ENCODE results near the gene SLA2. TPM values are rescaled to one million over a fixed set of nuclear protein-coding genes. Genes with fewer than 3 reads are reported as not detected.

SLA2 gene
- total RNA-seq, 1 experiment from 2014 or later, result 0.51 TPM

DNA sequence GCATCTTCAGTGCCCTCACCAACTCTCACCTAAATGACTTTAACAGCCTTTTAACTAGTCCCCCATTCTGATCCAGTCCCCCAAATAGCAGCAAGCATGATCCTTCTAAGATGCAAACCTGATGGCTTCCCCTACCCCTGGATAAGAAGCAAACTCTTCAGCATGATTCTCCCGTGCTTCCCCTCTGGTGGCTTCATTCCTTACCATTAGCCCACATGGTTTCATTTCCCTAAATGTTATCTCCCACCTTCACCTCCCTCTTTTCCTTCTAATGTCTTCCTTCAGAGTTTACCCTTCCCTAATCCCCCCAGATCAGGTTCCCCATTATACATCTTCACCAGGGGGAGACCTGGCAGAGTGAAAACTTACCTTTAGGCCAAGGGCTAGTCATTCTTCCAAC lies 44.5 kb downstream of the SLA2 start:
- intact Hi-C loops (cut with micrococcal nuclease), result loop anchor here (10.0 kb wide), 1 partner anchor 263 kb away; a partner anchor contains a TSS
- TF ChIP-seq, protein P1, sequence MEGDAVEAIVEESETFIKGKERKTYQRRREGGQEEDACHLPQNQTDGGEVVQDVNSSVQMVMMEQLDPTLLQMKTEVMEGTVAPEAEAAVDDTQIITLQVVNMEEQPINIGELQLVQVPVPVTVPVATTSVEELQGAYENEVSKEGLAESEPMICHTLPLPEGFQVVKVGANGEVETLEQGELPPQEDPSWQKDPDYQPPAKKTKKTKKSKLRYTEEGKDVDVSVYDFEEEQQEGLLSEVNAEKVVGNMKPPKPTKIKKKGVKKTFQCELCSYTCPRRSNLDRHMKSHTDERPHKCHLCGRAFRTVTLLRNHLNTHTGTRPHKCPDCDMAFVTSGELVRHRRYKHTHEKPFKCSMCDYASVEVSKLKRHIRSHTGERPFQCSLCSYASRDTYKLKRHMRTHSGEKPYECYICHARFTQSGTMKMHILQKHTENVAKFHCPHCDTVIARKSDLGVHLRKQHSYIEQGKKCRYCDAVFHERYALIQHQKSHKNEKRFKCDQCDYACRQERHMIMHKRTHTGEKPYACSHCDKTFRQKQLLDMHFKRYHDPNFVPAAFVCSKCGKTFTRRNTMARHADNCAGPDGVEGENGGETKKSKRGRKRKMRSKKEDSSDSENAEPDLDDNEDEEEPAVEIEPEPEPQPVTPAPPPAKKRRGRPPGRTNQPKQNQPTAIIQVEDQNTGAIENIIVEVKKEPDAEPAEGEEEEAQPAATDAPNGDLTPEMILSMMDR (conservative IDR thresholded peaks at IDR 0.05; ENCODE audit: low read depth, low read length), result no peak
- TF ChIP-seq EZH2phosphoT487 (IDR thresholded peaks at IDR 0.05; ENCODE audit: borderline replicate concordance, low read length), result no peak
- no peak for TF ChIP-seq EZH2 (IDR thresholded peaks at IDR 0.05; ENCODE audit: low read length, unreplicated experiment)
- Histone ChIP-seq H3K4me3 (ENCODE audit: low read length) (no peak overlapping the region), H2AFZ (ENCODE audit: low read length) (no peak overlapping the region), H4K20me1 (ENCODE audit: low read length) (peaks cover 5% of the 10 kb centered on the region), H3K9me2 (replicated peaks; ENCODE audit: low read length) (no peaks in the 10 kb centered on the region), H3K27me3 (ENCODE audit: low read length) (no peaks in the 10 kb centered on the region), H3F3A (ENCODE audit: low read length, unreplicated experiment) (no peaks in the 10 kb centered on the region), H3K9ac (ENCODE audit: low read length) (no peak overlapping the region), H3K9me3 (ENCODE audit: low read length) (no peaks in the 10 kb centered on the region), H3K36me3 (ENCODE audit: low read depth, low read length) (no peaks in the 10 kb centered on the region), H3K27ac (ENCODE audit: low read length) (no peak overlapping the region), H3K4me2 (ENCODE audit: low read length) (no peak overlapping the region), H3K4me1 (ENCODE audit: insufficient read depth, low read length) (peaks cover 5% of the 10 kb centered on the region; the same call in 1 of the 2 replicates), H3K79me2 (ENCODE audit: low read length) (peaks cover 10% of the 10 kb centered on the region)
- no peak for ATAC-seq
- POLR2A ChIA-PET (ENCODE audit: unreplicated experiment), result no interaction called here
- no TSS peak for BruUV-seq (replicated peaks)
- CTCF ChIA-PET, result no interaction called here
- DNase-seq, result no peak

GRCh38 chr20:36599912-36600345 lies 46.1 kb downstream of the SLA2 start:
- H3K36me3 ChIP-seq (ENCODE audit: low read depth, low read length), result no peaks in the 10 kb centered on the region
- BruUV-seq (replicated peaks), result no TSS peak
- no peak overlapping the region for H3K4me2 ChIP-seq (ENCODE audit: low read length)
- H3F3A ChIP-seq (ENCODE audit: low read length, unreplicated experiment), result no peaks in the 10 kb centered on the region
- no peaks in the 10 kb centered on the region for H3K9me3 ChIP-seq (ENCODE audit: low read length)
- H2AFZ ChIP-seq (ENCODE audit: low read length), result no peak overlapping the region
- H3K4me1 ChIP-seq (ENCODE audit: insufficient read depth, low read length), result peaks cover 2% of the 10 kb centered on the region; the same call in 1 of the 2 replicates
- TF ChIP-seq, protein P1 (conservative IDR thresholded peaks at IDR 0.05; ENCODE audit: low read depth, low read length), result no peak
- no peak for TF ChIP-seq EZH2phosphoT487 (IDR thresholded peaks at IDR 0.05; ENCODE audit: borderline replicate concordance, low read length)
- no peak for TF ChIP-seq EZH2 (IDR thresholded peaks at IDR 0.05; ENCODE audit: low read length, unreplicated experiment)
- no peaks in the 10 kb centered on the region for H3K9me2 ChIP-seq (replicated peaks; ENCODE audit: low read length)
- intact Hi-C loops (cut with micrococcal nuclease), result loop anchor here (10.0 kb wide), 1 partner anchor 265 kb away; a partner anchor contains a TSS
- ATAC-seq (no peak), DNase-seq (no peak)
- no peaks in the 10 kb centered on the region for H3K27me3 ChIP-seq (ENCODE audit: low read length)
- no peaks in the 10 kb centered on the region for H3K79me2 ChIP-seq (ENCODE audit: low read length)
- H3K27ac ChIP-seq (ENCODE audit: low read length), result no peak overlapping the region
- POLR2A ChIA-PET (ENCODE audit: unreplicated experiment), result interaction anchor here (0.6 kb wide), 1 partner anchor 278 kb away, joined by 5 read pairs; no protein-coding TSS in a partner anchor
- H4K20me1 ChIP-seq (ENCODE audit: low read length), result no peaks in the 10 kb centered on the region
- CTCF ChIA-PET, result no interaction called here
- H3K4me3 ChIP-seq (ENCODE audit: low read length), result no peak overlapping the region
- no peak overlapping the region for H3K9ac ChIP-seq (ENCODE audit: low read length)

DNA sequence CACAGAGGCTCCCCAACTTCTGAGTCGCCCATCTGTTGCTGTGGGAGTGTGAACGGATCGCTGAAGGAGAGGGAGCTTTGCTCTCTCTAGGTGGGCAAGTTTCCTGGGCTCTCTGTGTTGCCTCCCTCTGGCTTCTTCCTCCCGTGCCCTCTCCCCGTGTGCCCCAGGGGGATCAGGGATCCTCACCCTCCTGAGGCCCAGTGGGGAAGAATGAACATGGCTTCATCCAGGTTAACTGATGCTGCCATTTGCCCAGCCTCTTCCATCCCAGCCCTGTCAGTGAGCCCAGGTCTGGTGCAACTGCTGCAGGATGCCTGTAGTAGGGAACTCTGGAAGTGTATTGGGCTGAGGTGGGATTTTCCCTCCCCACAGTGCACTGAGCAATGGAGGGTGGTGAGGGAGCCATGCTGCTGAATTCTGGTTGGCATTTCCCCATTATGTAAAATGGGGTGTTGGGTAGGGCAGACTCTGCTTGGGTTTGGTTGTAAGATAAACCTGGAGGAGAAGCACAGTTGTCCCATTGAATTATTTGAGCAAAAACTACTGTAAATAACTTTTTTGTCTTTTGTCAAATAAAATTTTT lies 52.6 kb downstream of the SLA2 start:
- Histone ChIP-seq H3K9me2 (replicated peaks; ENCODE audit: low read length) (no peaks in the 10 kb centered on the region), H3K79me2 (ENCODE audit: low read length) (no peaks in the 10 kb centered on the region), H3K9ac (ENCODE audit: low read length) (no peak overlapping the region), H3K27me3 (ENCODE audit: low read length) (no peaks in the 10 kb centered on the region), H3K9me3 (ENCODE audit: low read length) (no peaks in the 10 kb centered on the region), H3K4me2 (ENCODE audit: low read length) (no peak overlapping the region), H4K20me1 (ENCODE audit: low read length) (no peaks in the 10 kb centered on the region), H3K36me3 (ENCODE audit: low read depth, low read length) (peaks cover 12% of the 10 kb centered on the region; the same call in 1 of the 2 replicates), H3F3A (ENCODE audit: low read length, unreplicated experiment) (peaks cover 3% of the 10 kb centered on the region), H2AFZ (ENCODE audit: low read length) (no peak overlapping the region), H3K27ac (ENCODE audit: low read length) (no peak overlapping the region), H3K4me1 (ENCODE audit: insufficient read depth, low read length) (no peaks in the 10 kb centered on the region), H3K4me3 (ENCODE audit: low read length) (no peak overlapping the region)
- no TSS peak for BruUV-seq (replicated peaks)
- no peak for ATAC-seq
- intact Hi-C loops (cut with micrococcal nuclease), result no loop called here
- ChIA-PET POLR2A (ENCODE audit: unreplicated experiment) (no interaction called here), CTCF (no interaction called here)
- no peak for DNase-seq
- TF ChIP-seq, protein P1 (conservative IDR thresholded peaks at IDR 0.05; ENCODE audit: low read depth, low read length), result no peak
- TF ChIP-seq EZH2phosphoT487 (IDR thresholded peaks at IDR 0.05; ENCODE audit: borderline replicate concordance, low read length), result no peak
- TF ChIP-seq EZH2 (IDR thresholded peaks at IDR 0.05; ENCODE audit: low read length, unreplicated experiment), result no peak
